Activated CD4-positive, alpha-beta T cell treated with anti-CD3 and anti-CD28 coated beads for 1 hour (primary cell): ENCODE results near the gene SLC7A9.
"Not testable (repeated sequence)": the region's sequence is repeated elsewhere in the genome, so short reads cannot be mapped to it uniquely, and the experiment has no call there.

ENCODE experiments used
- DNase-seq: peaks from one replicate; pipeline ENCODE4 v3.0.0-alpha.2; 2020

The SLC7A9 gene

DNA sequence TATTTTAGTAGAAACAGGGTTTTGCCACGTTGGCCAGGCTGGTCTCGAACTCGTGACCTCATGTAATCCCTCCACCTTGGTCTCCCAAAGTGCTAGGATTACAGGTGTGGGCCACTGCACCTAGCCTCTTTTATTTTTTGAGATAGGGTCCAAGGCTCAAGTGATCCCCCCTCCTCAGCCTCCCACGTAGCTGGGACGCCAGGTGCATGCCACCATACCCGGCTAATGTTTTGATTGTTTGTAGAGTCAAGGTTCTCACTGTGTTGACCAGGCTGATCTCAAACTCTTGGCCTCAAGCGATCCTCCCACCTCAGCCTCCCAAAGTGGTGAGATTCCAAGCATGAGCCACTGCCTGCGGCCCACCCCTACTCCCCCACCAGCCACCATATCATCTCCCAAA is 6.3 kb downstream of the SLC7A9 start:
- DNase-seq, result no peak

DNA sequence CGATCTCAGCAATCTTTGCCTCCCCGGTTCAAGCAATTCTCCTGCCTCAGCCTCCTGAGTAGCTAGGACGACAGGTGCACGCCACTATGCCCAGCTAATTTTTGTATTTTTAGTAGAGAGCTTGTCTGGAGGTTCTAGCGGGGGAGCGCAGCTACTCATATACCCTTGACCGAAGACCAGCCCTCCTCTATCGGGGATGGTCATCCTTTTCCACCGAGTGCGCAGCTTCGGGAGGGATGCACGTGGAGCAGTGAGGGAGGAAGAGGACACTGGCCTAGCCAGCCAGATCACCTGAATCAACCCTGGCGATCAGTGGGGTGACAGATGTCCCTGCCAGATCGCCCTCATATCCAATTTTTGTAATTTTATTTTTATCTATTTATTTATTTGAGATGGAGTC is 6.8 kb downstream of the SLC7A9 start:
- no peak for DNase-seq

DNA sequence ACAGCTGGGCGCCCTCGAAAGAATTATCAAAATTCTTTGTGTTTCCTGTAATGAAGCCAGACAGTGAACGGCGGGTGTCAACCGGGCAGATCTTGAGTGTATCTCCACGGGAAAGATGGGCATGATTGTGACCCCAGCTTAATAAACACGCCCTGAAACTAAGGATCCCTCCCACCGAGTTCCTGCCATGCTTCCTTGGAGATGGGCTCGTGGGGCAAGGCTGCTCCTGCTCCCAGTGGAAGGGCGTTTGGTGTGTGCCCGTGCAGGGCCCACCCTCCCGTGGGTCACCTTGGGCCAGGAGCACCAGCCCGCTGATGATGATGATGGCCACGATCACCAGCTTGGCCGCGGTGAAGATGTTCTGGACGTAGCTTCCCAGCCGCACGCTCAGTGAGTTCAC is 7.4 kb downstream of the SLC7A9 start:
- DNase-seq, result no peak

GRCh38 chr19:32861596-32861995 is 8.0 kb downstream of the SLC7A9 start:
- no peak for DNase-seq

DNA sequence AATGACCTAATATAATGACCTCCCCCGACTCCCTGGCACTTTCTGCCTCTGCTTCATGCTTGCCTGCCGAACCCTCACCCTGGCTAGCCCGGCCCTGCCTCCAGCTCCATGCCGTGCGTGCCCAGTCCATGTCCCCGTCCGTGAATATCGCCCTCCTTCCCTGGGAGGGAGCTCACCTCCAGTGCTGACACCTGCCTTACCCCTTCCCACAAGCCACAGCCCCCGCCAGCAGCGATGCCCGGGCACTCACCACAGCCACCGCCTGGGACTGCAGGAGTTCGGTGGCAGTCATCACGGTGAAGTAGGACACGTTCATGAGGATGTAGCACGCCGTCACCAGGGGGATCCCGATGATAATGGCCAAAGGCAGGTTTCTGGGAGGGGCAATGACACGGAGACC is 10.0 kb downstream of the SLC7A9 start:
- no peak for DNase-seq

- no peak for DNase-seq
Measured at GRCh38 chr19:32858559-32858958, 11.0 kb downstream of the SLC7A9 start.

DNA sequence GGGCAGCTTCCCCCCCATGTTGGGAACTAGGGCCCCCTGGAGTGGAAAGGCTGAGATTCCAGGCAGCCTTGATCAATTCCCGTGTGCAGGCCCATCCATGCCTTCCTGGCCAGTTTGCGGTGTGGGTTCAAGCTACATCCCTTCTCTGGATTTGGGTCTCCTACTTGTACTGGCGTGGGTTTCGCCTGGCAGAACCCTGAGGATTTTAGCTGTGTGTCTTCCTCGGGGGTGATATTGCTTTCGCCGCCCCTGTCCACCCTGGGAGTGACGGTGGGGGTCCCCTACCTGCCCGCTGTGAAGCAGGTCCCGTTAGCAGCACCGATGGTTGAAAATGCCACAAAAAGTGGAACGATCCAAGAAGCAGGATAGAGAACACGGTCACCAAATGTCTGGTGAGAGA is 11.4 kb downstream of the SLC7A9 start:
- DNase-seq, result no peak

DNA sequence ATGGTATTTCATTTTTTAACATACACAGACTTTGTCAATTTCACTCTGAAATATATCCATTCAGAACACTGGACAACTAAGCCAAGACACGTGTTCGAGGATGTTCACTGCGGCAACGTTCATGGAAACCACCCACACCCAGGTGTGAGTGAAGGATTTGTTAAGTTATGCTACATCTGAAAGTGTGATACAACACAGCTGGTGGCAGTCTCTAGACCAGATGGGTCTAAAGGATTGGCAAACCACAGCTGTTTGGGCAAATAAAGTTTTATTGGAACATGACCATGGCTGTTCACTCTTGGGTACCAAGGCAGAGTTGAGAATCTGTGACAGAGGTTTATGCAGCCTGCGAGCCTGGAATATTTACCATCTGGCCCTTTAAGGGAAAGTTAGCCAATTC is 12.0 kb downstream of the SLC7A9 start:
- no peak for DNase-seq

DNA sequence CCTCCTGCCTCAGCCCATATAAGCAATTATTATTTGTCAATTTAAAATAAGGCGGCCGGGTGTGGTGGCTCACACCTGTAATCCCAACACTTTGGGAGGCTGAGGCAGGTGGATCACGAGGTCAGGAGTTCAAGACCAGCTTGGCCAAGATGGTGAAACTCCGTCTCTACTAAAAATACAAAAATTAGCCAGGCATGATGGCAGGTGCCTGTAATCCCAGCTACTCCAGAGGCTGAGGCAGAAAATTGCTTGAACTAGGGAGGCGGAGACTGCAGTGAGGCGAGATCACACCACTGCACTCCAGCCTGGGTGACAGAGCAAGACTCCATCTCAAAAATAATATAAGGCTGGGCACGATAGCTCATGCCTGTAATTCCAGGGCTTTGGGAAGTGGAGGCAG is 12.7 kb downstream of the SLC7A9 start:
- not testable (repeated sequence) for DNase-seq

GRCh38 chr19:32852216-32852615 is 17.4 kb downstream of the SLC7A9 start:
- no peak for DNase-seq

GRCh38 chr19:32848035-32848434 is 21.5 kb downstream of the SLC7A9 start:
- DNase-seq, result not testable (repeated sequence)

- no peak for DNase-seq
Measured at GRCh38 chr19:32843716-32844245, 25.8 kb downstream of the SLC7A9 start.

GRCh38 chr19:32842061-32842460 is 27.5 kb downstream of the SLC7A9 start:
- DNase-seq, result no peak

- no peak for DNase-seq
Measured at GRCh38 chr19:32837531-32837930, 32.0 kb downstream of the SLC7A9 start.

GRCh38 chr19:32833388-32833787 is 36.2 kb downstream of the SLC7A9 start:
- DNase-seq, result not testable (repeated sequence)

DNA sequence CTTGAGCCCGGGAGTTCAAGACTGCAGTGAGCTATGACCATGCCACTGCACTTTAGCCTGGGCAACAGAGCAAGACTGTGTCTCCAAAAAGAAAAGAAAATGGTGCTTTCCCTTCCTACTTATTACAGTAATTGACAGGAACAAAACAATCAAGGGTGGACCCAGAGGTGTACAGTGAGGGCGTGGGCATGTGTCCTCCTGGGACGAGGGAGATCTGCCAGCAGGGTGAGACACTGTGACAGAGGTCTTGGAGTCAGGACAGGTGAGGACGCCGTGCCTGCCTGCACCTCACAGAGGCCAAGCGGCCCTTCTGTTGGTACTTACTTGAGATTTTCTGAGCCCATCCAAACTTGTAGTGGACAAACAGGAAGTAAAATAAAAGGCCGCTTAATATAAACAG is 36.7 kb downstream of the SLC7A9 start:
- not testable (repeated sequence) for DNase-seq

DNA sequence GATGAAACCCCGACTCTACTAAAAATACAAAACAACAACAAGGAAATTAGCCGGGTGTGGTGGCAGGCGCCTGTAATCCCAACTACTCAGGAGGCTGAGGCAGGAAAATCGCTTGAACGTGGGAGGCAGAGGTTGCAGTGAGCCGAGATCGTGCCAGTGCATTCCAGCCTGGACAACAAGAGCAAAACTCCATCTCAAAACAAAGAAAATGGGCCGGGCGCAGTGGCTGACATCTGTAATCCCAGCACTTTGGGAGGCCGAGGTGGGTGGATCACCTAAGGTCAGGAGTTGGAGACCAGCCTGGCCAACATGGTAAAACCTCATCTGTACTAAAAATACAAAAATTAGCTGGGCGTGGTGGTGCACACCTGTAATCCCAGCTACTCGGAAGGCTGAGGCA is 37.5 kb downstream of the SLC7A9 start:
- not testable (repeated sequence) for DNase-seq

DNA sequence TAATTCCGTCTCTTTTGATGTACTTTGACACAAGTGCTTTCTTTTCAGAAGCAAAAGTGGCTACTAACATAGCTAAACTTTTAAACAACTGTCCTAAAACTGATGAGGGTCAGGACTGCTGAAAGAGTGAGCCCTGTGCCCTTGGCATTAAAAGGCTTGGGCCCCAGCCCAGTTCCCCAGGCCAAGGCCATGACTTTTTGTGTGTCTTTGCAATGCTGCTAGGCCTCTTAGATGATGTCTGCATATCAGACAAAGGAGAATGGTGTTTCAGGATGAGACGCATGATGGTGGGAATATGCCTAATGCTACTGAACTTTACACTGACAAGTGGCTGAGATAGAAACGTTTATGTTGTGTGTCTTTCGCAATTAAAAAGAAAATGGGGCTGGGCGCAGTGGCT is 38.0 kb downstream of the SLC7A9 start:
- no peak for DNase-seq

DNA sequence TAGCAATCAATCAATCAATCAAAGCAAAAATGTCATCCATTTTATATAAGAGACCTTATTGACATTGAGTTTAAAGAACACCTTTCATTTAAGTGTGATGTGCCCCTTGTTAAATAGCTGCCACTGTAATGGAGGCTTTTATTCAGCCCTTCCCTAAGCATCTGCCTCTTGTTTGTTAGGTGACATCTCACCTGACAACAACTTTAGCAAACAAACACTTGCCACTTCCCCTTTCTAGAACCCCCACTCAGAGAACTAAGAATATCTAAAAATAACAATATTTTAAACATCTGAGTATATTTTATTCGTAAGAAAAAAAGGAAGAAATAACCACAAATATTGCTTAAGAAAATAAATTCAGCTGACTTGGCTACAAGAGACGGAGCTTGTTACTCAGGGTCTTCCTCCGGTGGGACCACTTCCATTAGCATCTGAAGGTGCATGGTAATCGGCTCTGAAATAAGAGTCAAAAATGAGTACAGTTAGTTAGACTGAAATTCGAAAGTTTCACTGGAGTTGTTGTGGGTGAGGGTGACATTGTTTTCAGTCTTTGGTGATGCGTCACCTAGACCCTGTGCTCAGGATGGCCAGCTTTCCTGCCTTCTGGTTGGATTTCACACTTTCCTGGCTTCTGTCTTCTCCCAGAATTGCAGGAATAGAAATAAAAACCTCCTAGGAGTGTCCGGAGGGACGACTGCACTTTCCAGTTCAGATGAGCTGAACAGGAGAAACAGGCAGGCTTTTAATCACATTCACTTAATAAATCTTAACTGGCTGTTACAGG is 39.1 kb downstream of the SLC7A9 start:
- no peak for DNase-seq

DNA sequence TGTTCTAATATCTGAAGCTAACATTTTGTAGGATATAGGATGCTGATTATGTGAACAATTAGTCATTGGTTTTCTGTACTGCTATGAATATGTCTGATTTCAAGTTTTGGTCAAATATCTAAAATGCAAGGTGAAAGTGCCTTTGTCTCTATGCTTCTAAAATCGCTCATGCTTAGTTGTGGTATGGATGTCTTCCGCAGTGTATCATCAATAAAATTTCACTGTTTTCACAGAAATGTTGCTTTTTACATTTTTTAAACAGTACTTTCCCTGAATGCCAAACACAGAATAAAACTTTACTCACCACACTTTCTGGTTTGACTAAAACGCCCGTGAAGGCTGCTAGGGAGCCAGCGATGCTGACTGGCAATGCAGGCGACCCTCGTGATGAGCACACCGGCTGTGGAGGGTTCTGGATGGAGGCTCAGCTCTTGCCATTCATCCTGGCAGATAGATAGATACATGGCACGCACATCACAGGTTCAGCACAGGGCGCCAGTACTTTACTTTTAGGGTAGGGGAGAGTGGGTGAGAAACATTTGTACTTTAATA is 40.1 kb downstream of the SLC7A9 start:
- no peak for DNase-seq

DNA sequence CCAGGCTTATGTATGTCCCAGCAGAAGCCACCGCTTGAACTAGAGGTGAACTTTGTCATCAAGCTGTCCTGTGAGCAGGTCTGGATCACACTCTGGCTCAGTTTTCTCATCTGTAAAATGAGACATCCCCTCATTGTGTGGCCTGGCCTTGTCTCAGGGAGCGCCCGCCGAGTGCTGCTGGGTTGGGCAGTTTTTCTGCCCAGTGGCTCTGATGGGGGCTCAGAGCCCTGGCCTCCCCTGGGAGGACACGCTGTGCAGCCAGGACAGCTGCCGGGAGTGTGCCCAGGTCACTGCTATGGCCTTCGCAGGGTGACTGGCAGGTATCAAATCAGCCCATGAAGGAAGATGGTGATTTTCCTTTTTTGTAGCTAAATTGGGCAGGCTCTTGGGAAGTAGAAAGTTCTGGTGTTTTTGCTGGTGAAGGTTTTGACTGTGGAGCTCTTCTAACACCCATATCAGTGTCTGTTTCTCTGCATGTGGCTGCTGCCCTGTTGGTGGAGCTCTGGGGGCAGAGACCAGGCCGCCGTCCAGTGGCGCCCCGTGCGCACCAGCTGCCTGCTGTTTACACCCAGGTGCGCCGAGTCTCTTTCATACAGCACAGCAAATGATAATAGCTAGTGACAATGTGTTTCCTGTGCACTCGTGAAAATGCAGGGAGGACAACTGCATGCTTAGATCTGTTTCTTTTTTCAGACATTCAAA is 40.8 kb downstream of the SLC7A9 start:
- no peak for DNase-seq

GRCh38 chr19:32828139-32828538 is 41.4 kb downstream of the SLC7A9 start:
- no peak for DNase-seq

DNA sequence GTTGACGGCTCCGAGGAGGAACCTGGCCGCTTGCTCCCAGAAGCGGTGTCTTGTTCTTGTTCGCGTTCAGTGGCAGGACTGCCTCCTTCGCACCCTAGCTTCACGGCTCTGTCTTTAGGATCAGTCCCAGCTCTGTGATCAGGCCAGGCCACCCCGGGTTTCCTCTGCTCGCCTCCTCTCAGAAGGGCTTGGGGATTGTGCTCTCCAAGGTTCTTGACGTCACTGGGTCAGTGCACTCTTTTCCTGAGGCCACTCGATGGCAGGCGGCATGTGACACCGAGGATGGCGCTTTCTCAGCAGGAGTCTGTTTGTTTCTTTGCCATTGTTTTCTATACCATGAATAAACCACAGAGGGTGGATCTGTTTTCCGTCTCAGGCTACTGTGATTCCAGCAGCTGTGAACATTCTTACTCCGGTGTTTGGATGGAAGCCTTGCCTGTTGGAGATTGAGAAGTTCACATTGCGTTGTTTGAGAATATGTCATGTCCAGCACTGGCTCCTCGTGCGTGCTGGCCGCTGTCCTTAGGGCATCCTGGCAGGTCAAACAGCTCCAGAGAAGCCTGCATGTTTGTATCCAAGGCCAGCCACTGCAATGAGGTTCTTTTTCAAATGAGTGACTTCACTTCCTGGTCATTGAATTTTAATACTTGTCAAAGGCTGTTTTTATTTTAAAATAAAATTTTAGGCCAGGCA is 44.5 kb downstream of the SLC7A9 start:
- DNase-seq, result no peak
